Activated T-cell treated with anti-CD3 and anti-CD28 coated beads for 4 hours (primary cell): ENCODE results near the gene MAST3.

Source experiments
- DNase-seq: peaks from one replicate; pipeline ENCODE4 v3.0.0-alpha.2; 2020

MAST3 gene

GRCh38 chr19:18114483-18114882, 16.9 kb downstream of the MAST3 start:
- no peak for DNase-seq

- no peak for DNase-seq
Observed at GRCh38 chr19:18117364-18117691, 19.8 kb downstream of the MAST3 start.

GRCh38 chr19:18117692-18118378, 20.3 kb downstream of the MAST3 start:
- DNase-seq: peak; percentile 96

- no peak for DNase-seq
Observed at GRCh38 chr19:18118420-18119012, 20.9 kb downstream of the MAST3 start.

GRCh38 chr19:18119013-18119716, 21.6 kb downstream of the MAST3 start:
- DNase-seq: no peak

- DNase-seq: peak; percentile 69
Observed at GRCh38 chr19:18119717-18120105, 22.1 kb downstream of the MAST3 start.

GRCh38 chr19:18120127-18120526, 22.5 kb downstream of the MAST3 start:
- DNase-seq: no peak

GRCh38 chr19:18121166-18121565, 23.6 kb downstream of the MAST3 start:
- no peak for DNase-seq

GRCh38 chr19:18122424-18122823, 24.8 kb downstream of the MAST3 start:
- DNase-seq: no peak

GRCh38 chr19:18122860-18123795, 25.6 kb downstream of the MAST3 start:
- no peak for DNase-seq

GRCh38 chr19:18123819-18124218, 26.2 kb downstream of the MAST3 start:
- no peak for DNase-seq

GRCh38 chr19:18126097-18126496, 28.5 kb downstream of the MAST3 start:
- no peak for DNase-seq

- no peak for DNase-seq
Observed at GRCh38 chr19:18128044-18128443, 30.5 kb downstream of the MAST3 start.

- no peak for DNase-seq
Observed at GRCh38 chr19:18128805-18129204, 31.2 kb downstream of the MAST3 start.

GRCh38 chr19:18130523-18131242, 33.1 kb downstream of the MAST3 start:
- no peak for DNase-seq

GRCh38 chr19:18131841-18132596, 34.4 kb downstream of the MAST3 start:
- DNase-seq: no peak

- DNase-seq: no peak
Observed at GRCh38 chr19:18135712-18136584, 38.4 kb downstream of the MAST3 start.

- no peak for DNase-seq
Observed at GRCh38 chr19:18137242-18137641, 39.7 kb downstream of the MAST3 start.

GRCh38 chr19:18137657-18138339, 40.2 kb downstream of the MAST3 start:
- DNase-seq: no peak

GRCh38 chr19:18140473-18140872, 42.9 kb downstream of the MAST3 start:
- no peak for DNase-seq
